ENCODE measurements around the gene HOTAIR.

DNA sequence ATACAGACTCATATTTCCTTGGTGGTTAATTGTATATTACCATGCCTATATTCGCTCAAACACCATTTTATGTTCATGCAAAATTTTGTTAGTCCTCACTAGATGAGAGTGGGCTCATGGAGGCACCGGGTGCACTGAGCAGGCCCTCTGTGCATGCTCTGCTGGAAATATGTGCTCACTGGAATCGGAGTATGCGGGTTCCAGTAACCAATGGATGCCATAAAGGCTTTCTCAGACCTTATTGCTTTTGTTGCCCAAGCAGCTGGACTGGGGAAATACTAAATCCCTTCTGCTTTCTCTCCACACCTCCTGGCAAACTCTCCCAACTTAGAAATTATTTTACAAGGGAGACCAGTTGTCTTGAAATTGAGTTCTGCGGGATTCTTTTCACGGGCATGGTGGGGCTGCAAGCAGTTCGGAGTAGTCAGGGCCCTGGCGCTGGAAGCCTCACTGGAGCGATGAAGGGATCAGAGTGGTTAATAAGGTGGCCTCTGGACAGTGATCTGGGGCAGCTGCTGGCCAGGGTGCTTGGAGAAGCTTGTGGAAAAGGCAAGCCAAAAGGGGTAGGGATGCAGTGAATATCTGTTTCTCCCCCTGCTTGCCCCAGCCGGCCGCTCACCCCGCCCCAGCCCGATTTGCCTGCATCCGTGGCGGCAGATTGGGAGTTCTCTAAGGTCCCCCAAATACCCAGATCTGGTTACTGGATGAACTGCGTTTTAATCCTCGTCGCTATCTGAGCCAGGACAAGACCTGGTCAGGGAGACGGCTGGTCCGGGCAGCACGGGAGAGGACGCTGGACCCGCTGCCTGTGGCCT lies 46.0 kb upstream of the HOTAIR start:
- TF ChIP-seq POLR2A (IDR thresholded peaks at IDR 0.05; ENCODE audit: low read length), result no peak
- TF ChIP-seq GATA1 (IDR thresholded peaks at IDR 0.05; ENCODE audit: low read depth, low read length), result no peak
